BE2C (cell line): ENCODE results near the gene DENND1A.

Source experiments
- DNase-seq: peaks from one replicate; pipeline ENCODE4 v3.0.0-alpha.2; 2020
- H3K27me3 ChIP-seq: fragments of 250-450 bp; sonication (Bioruptor Pico); 2 replicates; pipeline ENCODE4 v1.5.1; 2020; ENCODE audit warnings: mild to moderate bottlenecking
- H3K36me3 ChIP-seq: fragments of 250-450 bp; sonication (Bioruptor Pico); 2 replicates; pipeline ENCODE4 v1.5.1; 2020; ENCODE audit warnings: mild to moderate bottlenecking
- H3K4me1 ChIP-seq: fragments of 250-450 bp; sonication (Bioruptor Pico); 2 replicates; pipeline ENCODE4 v1.5.1; 2020
- H3K4me3 ChIP-seq: 2 replicates; pipeline ENCODE4 v1.5.1; 2011; ENCODE audit warnings: low read depth, low read length
- H3K9me3 ChIP-seq: fragments of 250-450 bp; sonication (Bioruptor Pico); 2 replicates; pipeline ENCODE4 v1.5.1; 2020
- TF ChIP-seq, protein P1 (sequence below): IDR thresholded peaks from 2 replicates; pipeline ENCODE4 v1.5.1; 2012; ENCODE audit warnings: mild to moderate bottlenecking, low read depth, low read length

The DENND1A gene

DNA sequence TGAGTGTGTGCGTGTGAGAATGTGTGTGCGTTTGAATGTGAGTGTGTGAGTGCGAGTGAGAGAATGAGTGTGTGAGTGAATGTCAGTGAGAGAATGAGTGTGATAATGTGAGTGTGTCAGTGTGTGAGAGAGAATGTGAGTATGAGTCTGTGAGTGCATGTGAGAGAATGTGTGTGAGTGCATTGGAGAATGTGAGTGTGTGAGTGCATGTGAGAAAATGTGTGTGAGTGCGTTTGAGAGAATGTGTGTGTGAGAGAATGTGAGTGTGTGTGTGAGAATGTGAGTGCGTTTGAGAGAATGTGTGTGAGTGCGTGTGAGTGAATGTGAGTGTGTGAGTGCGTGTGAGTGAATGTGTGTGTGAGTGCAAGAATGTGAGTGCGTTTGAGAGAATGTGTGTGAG is 42.7 kb upstream of the DENND1A start:
- H3K36me3 ChIP-seq: no peaks in the 10 kb centered on the region
- H3K9me3 ChIP-seq: no peaks in the 10 kb centered on the region
- H3K4me1 ChIP-seq: no peaks in the 10 kb centered on the region
- H3K4me3 ChIP-seq: no peak overlapping the region
- no peaks in the 10 kb centered on the region; the same call in 1 of the 2 replicates for H3K27me3 ChIP-seq
- TF ChIP-seq, protein P1, sequence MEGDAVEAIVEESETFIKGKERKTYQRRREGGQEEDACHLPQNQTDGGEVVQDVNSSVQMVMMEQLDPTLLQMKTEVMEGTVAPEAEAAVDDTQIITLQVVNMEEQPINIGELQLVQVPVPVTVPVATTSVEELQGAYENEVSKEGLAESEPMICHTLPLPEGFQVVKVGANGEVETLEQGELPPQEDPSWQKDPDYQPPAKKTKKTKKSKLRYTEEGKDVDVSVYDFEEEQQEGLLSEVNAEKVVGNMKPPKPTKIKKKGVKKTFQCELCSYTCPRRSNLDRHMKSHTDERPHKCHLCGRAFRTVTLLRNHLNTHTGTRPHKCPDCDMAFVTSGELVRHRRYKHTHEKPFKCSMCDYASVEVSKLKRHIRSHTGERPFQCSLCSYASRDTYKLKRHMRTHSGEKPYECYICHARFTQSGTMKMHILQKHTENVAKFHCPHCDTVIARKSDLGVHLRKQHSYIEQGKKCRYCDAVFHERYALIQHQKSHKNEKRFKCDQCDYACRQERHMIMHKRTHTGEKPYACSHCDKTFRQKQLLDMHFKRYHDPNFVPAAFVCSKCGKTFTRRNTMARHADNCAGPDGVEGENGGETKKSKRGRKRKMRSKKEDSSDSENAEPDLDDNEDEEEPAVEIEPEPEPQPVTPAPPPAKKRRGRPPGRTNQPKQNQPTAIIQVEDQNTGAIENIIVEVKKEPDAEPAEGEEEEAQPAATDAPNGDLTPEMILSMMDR: no peak
- no peak for DNase-seq

DNA sequence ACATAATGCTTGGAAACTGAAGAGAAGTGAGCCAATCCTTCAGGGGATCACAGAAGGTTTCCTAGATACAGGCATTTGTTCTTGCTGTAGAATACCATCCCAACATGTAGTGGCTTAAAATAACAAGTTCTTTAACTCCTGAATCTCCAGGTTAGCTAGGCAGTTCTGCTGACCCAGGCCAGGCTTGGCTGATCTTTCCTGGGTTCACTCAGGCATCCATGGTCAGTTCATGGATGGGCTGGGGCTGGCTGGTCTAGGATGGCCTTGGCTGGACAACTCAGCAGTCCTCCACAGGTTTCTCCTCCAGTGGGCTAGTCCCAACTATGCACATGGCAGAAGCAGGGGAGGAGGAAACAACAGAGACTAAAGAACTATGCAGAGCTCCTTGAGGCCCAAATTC is 37.4 kb upstream of the DENND1A start:
- TF ChIP-seq, protein P1: no peak
- Histone ChIP-seq H3K9me3 (no peaks in the 10 kb centered on the region), H3K4me1 (no peaks in the 10 kb centered on the region), H3K36me3 (no peaks in the 10 kb centered on the region), H3K4me3 (no peak overlapping the region), H3K27me3 (no peaks in the 10 kb centered on the region; the same call in none of the 2 replicates)
- DNase-seq: no peak

DNA sequence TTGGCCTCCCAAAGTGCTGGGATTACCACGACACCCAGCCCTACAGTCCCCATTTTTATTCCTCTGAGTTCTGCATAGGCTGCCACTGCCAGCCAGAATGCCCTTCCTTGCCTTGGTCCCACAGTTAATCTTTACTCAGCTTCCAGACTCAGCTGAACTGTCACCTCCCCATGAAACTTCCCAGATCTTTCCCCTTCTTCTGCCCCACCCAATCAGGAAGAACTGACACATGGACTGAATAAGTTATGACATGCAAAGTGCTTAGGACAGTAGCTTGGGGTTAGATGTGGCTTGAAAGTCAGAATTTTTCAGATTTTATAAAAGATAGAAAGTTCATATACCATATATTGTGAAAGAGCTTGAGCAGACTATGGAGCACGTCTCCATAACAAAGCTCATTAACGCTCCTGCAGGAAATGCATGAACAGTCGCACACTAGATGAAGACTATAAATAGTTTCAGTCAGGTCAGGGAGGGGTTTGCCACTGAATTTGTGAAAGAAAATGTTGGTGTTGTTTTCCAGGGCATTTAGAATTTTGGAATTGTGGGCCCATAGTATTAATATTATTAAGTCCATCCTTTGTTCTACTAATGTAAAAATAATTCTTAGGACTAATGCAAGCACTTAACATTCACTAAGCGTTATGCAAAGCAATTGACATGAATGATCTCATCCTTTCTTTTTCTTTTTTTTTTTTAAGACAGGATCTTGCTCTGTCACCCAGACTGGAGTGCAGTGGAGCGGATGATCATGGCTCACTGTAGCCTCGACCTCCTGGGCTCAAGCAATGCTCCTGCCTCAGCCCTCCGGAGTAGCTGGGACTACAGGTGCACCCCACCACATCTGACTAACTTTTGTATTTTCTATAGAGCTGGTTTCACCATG is 36.1 kb upstream of the DENND1A start:
- DNase-seq: no peak
- TF ChIP-seq, protein P1: no peak
- no peaks in the 10 kb centered on the region for H3K9me3 ChIP-seq
- no peak overlapping the region for H3K4me3 ChIP-seq
- H3K27me3 ChIP-seq: no peaks in the 10 kb centered on the region; the same call in none of the 2 replicates
- no peaks in the 10 kb centered on the region for H3K4me1 ChIP-seq
- H3K36me3 ChIP-seq: no peaks in the 10 kb centered on the region

DNA sequence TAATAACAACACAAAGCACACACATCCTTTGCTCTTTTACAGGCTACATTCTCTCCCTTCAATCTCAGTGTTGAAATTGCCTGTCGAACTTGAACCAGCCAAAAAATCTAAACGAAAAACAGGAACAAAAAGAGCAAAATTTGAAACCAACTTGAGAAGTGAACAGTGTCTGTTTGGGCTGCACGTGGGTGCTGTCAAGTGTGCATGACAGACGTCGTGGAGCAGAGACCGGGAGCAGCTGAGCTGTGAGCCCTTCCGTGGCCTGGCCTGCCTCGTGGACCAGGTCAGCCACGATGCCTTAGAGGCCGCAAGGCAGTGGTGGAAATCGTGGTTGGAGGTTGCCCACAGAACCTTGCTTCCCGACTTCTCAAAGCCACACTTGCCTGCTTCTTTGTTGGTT is 34.8 kb upstream of the DENND1A start:
- Histone ChIP-seq H3K27me3 (no peaks in the 10 kb centered on the region; the same call in none of the 2 replicates), H3K4me1 (no peaks in the 10 kb centered on the region), H3K4me3 (no peak overlapping the region), H3K9me3 (no peaks in the 10 kb centered on the region), H3K36me3 (no peaks in the 10 kb centered on the region)
- no peak for DNase-seq
- TF ChIP-seq, protein P1: no peak

DNA sequence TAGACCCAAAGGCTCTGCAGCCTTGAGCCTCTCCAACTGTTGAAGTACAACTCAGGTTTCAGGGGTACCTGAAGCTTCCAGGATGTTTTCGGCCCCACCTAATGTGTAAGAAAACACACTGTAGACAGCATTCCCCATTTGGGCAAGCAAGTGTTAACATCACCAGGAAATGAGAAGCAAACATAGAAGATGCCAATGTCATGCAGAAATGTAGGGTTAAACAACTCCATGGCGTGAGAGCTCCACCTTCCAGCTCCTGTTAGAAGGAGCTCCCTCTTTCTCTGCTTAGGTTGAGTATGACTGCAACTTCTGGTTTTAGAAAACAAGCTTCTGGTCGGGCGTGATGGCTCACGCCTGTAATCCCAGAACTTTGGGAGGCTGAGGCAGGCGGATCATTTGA is 31.0 kb upstream of the DENND1A start:
- TF ChIP-seq, protein P1: no peak
- no peak for DNase-seq
- Histone ChIP-seq H3K4me1 (no peaks in the 10 kb centered on the region), H3K36me3 (no peaks in the 10 kb centered on the region), H3K9me3 (no peaks in the 10 kb centered on the region), H3K27me3 (no peaks in the 10 kb centered on the region; the same call in 1 of the 2 replicates), H3K4me3 (no peak overlapping the region)

DNA sequence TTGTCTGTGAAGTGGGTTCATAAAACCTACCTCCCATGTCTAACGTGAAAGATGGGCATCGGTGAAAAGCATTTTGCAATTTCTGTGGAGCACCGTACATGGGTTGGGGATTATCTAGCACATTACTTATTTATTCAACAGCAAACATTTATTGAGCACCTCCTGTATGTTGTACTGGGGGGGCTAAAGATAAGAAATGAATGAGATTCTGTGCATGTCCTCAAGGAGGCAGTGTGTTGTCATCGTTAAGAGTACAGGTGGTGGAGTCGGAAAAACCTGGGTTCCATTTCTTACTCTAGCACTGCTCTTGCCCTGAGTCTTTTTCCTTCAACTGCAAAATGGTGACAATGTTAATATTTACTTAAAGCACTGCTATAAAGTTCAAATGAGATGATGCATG is 30.4 kb upstream of the DENND1A start:
- no peak overlapping the region for H3K4me3 ChIP-seq

More for the DNA sequence above, 30.4 kb upstream of the DENND1A start:
- Histone ChIP-seq H3K36me3 (no peaks in the 10 kb centered on the region), H3K4me1 (no peaks in the 10 kb centered on the region), H3K27me3 (no peaks in the 10 kb centered on the region; the same call in 1 of the 2 replicates), H3K9me3 (no peaks in the 10 kb centered on the region)
- TF ChIP-seq, protein P1: no peak
- DNase-seq: no peak
